ENCODE measurements around the gene RBM20.

- no peak for TF ChIP-seq EZH2phosphoT487 (IDR thresholded peaks at IDR 0.05; ENCODE audit: insufficient read depth, low read depth)
- TF ChIP-seq EZH2 (IDR thresholded peaks at IDR 0.05; ENCODE audit: insufficient read depth, poor library complexity, severe bottlenecking): no peak
These were observed 8.5 kb downstream of the RBM20 start for GRCh38 chr10:110652475-110653118.
